GM12874 (cell line): ENCODE data around the gene SGO2.

Experiments
- TF ChIP-seq, protein P1 (sequence below): IDR thresholded peaks from 2 replicates; pipeline ENCODE4 v1.5.1; 2011; ENCODE audit warnings: low read depth, mild to moderate bottlenecking, control low read depth, low read length, moderate library complexity; ENCODE audit not compliant: insufficient read depth

SGO2 gene

DNA sequence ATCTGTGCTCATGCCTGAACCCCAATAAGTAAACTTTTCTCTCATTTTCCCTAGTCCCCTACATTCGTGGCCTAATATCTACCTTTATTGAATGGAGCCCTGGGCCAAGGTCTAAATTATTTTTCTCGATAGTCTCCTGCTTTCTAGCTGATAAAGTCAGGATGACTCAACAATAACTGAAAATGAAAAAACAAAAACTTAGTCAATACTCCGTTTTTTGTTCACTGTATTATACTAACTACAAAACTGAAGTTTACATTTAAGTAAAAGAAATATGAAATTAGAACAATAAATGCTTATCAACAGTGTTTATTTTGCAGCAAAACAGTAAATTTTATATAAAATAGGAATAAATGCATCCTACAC is 92.0 kb downstream of the SGO2 start:
- TF ChIP-seq, protein P1, sequence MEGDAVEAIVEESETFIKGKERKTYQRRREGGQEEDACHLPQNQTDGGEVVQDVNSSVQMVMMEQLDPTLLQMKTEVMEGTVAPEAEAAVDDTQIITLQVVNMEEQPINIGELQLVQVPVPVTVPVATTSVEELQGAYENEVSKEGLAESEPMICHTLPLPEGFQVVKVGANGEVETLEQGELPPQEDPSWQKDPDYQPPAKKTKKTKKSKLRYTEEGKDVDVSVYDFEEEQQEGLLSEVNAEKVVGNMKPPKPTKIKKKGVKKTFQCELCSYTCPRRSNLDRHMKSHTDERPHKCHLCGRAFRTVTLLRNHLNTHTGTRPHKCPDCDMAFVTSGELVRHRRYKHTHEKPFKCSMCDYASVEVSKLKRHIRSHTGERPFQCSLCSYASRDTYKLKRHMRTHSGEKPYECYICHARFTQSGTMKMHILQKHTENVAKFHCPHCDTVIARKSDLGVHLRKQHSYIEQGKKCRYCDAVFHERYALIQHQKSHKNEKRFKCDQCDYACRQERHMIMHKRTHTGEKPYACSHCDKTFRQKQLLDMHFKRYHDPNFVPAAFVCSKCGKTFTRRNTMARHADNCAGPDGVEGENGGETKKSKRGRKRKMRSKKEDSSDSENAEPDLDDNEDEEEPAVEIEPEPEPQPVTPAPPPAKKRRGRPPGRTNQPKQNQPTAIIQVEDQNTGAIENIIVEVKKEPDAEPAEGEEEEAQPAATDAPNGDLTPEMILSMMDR, result no peak

DNA sequence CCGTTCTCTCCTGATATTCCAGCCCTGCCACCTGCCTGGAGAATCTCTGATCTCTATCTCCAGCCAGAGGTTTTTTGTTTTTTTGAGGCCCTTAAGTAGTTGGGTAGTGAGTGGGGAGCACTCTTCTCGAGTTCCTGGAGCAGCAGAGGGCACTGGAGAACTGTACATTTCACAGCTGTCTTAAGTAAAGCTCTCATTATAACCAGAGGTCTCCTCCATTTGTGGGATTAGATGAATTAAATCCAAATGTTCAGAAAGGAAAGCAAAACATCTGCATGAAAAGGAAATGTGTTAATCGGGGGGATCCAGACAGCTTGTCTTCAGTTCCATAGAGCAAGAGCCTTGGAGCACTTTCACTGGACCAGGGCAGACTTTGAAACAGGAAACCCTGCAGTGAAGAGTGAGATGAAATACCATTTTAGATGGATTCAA is 92.6 kb downstream of the SGO2 start:
- TF ChIP-seq, protein P1, result no peak

DNA sequence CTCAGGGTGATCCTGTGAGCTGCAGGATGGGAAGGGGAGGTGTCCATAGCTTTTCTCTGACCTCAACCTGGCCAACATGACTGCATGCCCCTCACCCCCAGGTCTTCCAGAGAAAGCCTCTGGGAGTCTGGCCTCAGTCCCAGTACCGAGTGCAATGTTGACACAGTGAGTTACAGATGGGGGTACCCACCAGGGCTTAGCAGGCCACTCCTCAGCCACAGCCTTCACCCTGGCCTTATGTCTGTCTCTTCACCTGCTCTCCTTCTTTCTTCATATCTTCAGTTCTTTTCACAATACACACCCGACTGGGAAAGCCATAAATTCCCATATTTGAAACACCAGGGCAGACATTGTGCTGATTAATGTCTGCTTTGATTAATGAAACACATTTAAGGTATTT is 93.3 kb downstream of the SGO2 start:
- TF ChIP-seq, protein P1, result no peak

DNA sequence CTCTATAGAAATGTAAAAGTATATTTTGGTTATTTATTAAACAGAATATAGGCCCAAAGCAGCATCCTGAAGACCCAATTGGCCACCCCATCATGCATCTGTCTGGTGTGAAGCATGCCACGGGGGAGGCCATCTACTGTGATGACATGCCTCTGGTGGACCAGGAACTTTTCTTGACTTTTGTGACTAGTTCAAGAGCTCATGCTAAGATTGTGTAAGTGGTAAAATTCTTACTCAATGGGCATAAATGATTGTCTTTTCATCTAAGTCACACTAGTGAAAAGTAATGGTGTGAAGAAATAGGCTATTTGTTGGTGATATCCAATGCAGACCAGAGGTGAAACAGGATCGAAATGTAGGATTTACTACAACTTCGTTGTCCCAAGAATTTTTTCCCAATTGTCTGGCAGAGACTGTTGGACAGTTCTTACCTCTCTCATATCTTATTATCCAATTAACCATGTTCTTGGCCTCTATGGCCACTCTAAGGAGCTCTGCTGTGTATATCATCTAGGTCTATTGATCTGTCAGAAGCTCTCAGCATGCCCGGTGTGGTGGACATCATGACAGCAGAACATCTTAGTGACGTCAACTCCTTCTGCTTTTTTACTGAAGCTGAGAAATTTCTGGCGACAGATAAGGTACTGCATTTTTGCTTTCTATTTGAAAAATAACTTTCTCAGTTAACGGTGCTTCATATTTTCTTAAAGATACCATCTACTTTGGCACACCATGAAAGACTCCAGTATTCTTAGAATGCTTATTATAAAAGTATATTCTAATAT is 94.8 kb downstream of the SGO2 start:
- TF ChIP-seq, protein P1, result no peak

DNA sequence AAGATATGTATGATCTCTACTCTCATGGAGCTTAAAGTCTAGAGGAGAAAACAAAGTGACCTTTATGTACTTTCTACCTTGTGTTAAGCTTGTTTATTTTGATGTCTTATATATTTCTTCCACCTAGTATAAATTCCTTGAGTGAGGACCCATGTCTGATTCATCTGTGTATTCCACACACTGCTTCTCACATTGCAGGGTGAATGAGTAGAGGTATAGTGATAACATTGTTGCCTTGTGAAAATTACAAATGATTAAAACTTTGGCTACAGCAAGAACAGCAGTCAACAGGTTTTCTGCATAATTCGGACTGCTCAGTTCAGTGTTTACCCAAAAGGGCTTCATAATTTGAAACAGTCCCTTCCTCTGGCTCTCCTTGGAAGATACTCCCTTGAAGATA is 96.1 kb downstream of the SGO2 start:
- TF ChIP-seq, protein P1, result no peak

DNA sequence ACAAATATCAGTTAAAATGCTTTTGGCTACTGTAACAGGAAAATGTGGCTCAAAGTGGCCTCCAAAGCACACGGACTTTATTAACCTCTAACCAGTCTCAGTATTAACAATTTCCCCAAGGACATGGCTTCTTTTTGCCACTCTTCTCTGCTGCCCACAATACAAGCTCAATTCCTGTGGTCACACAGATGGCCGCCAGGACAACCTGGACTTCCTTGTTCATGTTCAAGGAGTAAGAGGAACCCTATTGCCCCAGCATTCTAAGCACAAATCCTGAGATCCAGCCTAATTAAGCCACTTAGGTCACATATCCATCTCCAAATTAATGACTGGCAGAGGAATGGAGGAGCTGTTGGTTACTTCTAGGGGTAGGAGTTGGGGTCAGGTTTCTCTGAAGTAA is 98.0 kb downstream of the SGO2 start:
- TF ChIP-seq, protein P1, result no peak

DNA sequence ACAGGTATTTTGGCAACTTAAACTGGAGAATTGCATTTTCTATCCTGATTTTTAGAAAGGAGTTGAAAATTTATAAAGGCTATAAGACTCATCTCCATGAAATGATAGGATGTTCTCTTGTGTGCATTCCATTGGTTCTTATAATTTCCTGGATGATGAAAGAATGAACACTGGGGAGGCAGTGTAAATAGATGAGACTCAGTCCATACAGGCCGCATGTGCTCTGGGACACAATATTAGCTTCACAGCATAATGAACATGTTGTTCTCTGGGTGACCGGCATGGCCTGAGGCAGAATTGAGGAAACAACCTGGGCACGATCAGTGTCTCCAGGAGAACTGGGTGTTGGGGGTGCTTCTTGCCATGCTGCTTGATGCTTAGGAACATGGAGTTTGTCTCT is 98.7 kb downstream of the SGO2 start:
- TF ChIP-seq, protein P1, result no peak
